MM.1S (cell line): ENCODE measurements around the gene SEC22A.
"Not testable (repeated sequence)": the region's sequence is repeated elsewhere in the genome, so short reads cannot be mapped to it uniquely, and the experiment has no call there.

Source experiments
- DNase-seq: peaks from one replicate; pipeline ENCODE4 v3.0.0-alpha.2; 2015
- H2AFZ ChIP-seq: fragments of 300-600 bp; sonication (generic); 2 replicates; pipeline ENCODE4 v1.6.0; 2016; ENCODE audit warnings: antibody characterized with exemption, low read length
- H3F3A ChIP-seq: fragments of 300-600 bp; sonication (generic); 2 replicates; pipeline ENCODE4 v1.6.1; 2016; ENCODE audit warnings: mild to moderate bottlenecking, antibody characterized with exemption, low read length, moderate library complexity, mixed read lengths; ENCODE audit not compliant: insufficient read depth
- H3K27ac ChIP-seq: fragments of 300-600 bp; sonication (generic); 2 replicates; pipeline ENCODE4 v1.5.1; 2016; ENCODE audit warnings: mild to moderate bottlenecking, low read length
- H3K27me3 ChIP-seq: fragments of 300-600 bp; sonication (generic); replicated peaks from 2 replicates; pipeline ENCODE4 v1.6.0; 2016; ENCODE audit warnings: low read length; ENCODE audit not compliant: insufficient read depth
- H3K36me3 ChIP-seq: fragments of 300-600 bp; sonication (generic); replicated peaks from 2 replicates; pipeline ENCODE4 v1.6.1; 2016; ENCODE audit warnings: mild to moderate bottlenecking, low read length, mixed read lengths; ENCODE audit not compliant: insufficient read depth
- H3K4me1 ChIP-seq: fragments of 300-600 bp; sonication (generic); 2 replicates; pipeline ENCODE4 v1.6.1; 2016; ENCODE audit warnings: low read length, mixed read lengths
- H3K4me2 ChIP-seq: fragments of 300-600 bp; sonication (generic); 2 replicates; pipeline ENCODE4 v1.6.0; 2016; ENCODE audit warnings: low read depth, low read length
- H3K4me3 ChIP-seq: fragments of 300-600 bp; sonication (generic); 2 replicates; pipeline ENCODE4 v1.5.1; 2016; ENCODE audit warnings: low read length, mixed read lengths
- H3K79me2 ChIP-seq: fragments of 300-600 bp; sonication (generic); 2 replicates; pipeline ENCODE4 v1.6.1; 2016; ENCODE audit warnings: mixed run types, low read length, mixed read lengths
- H3K9ac ChIP-seq: fragments of 300-600 bp; sonication (generic); 2 replicates; pipeline ENCODE4 v1.6.1; 2016; ENCODE audit warnings: low read length, mixed read lengths
- H3K9me2 ChIP-seq: fragments of 300-600 bp; sonication (generic); replicated peaks from 2 replicates; pipeline ENCODE4 v1.6.1; 2016; ENCODE audit warnings: mild to moderate bottlenecking, low read length, mixed read lengths; ENCODE audit not compliant: insufficient read depth
- H3K9me3 ChIP-seq: fragments of 300-600 bp; sonication (generic); replicated peaks from 2 replicates; pipeline ENCODE4 v1.6.1; 2016; ENCODE audit warnings: mild to moderate bottlenecking, low read length, mixed read lengths; ENCODE audit not compliant: insufficient read depth
- H4K20me1 ChIP-seq: fragments of 300-600 bp; sonication (generic); 2 replicates; pipeline ENCODE4 v1.6.1; 2016; ENCODE audit warnings: mild to moderate bottlenecking, low read length, moderate library complexity, mixed read lengths; ENCODE audit not compliant: insufficient read depth
- EZH2 ChIP-seq: fragments of 300-600 bp; sonication (generic); optimal IDR thresholded peaks from 2 replicates; pipeline ENCODE3; 2017; ENCODE audit warnings: low read depth, mild to moderate bottlenecking, antibody characterized with exemption, low read length, mixed read lengths
- EZH2phosphoT487 ChIP-seq: fragments of 300-600 bp; sonication (generic); IDR thresholded peaks from 2 replicates; pipeline ENCODE4 v1.6.1; 2018; ENCODE audit warnings: antibody characterized with exemption, low read length
- TF ChIP-seq, protein P1 (sequence below): fragments of 300-600 bp; sonication (generic); IDR thresholded peaks from 2 replicates; pipeline ENCODE4 v1.5.1; 2016; ENCODE audit warnings: antibody characterized with exemption, low read length, mixed read lengths

The SEC22A gene

DNA sequence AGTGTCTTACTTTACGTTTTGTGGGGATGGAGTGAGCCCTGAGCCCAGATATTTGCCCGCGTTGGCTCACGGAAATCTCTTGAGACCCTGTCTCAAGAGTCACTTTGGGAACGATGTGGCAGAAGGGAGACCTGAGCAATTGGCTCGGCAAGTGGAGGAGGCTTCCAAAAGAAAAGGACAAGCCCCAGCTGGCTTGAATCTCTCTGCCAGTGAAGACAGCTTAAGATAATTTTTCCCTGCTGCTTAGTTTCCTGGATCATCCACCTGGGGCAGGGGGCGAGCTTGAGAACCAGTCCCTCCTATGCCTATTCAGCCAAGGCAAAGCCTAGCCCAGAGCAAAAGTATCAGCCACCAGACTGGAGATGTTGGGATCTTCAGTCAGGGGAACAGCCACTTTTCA is 708 bp downstream of the SEC22A start:
- Histone ChIP-seq H3K4me3 (peak overlapping the region; percentile 97), H3K9ac (peak overlapping the region; percentile 96), H3F3A (peaks cover 3% of the 10 kb centered on the region; the same call in 1 of the 2 replicates), H3K4me2 (peak overlapping the region; percentile 72), H3K9me2 (no peaks in the 10 kb centered on the region), H3K27me3 (no peaks in the 10 kb centered on the region), H3K36me3 (no peaks in the 10 kb centered on the region), H3K4me1 (peaks cover 12% of the 10 kb centered on the region), H3K27ac (peak overlapping the region; percentile 67; the same call in 1 of the 2 replicates), H3K79me2 (peaks cover 41% of the 10 kb centered on the region), H4K20me1 (no peaks in the 10 kb centered on the region), H2AFZ (peak overlapping the region; percentile 97), H3K9me3 (no peaks in the 10 kb centered on the region)
- no peak for TF ChIP-seq EZH2phosphoT487
- TF ChIP-seq, protein P1, sequence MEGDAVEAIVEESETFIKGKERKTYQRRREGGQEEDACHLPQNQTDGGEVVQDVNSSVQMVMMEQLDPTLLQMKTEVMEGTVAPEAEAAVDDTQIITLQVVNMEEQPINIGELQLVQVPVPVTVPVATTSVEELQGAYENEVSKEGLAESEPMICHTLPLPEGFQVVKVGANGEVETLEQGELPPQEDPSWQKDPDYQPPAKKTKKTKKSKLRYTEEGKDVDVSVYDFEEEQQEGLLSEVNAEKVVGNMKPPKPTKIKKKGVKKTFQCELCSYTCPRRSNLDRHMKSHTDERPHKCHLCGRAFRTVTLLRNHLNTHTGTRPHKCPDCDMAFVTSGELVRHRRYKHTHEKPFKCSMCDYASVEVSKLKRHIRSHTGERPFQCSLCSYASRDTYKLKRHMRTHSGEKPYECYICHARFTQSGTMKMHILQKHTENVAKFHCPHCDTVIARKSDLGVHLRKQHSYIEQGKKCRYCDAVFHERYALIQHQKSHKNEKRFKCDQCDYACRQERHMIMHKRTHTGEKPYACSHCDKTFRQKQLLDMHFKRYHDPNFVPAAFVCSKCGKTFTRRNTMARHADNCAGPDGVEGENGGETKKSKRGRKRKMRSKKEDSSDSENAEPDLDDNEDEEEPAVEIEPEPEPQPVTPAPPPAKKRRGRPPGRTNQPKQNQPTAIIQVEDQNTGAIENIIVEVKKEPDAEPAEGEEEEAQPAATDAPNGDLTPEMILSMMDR, result no peak
- TF ChIP-seq EZH2, result no peak
- no peak for DNase-seq

GRCh38 chr3:123218990-123219389 is 17.2 kb downstream of the SEC22A start:
- Histone ChIP-seq H3K9ac (no peak overlapping the region), H3K36me3 (no peaks in the 10 kb centered on the region), H2AFZ (no peak overlapping the region), H3K9me3 (no peaks in the 10 kb centered on the region), H3K27ac (no peak overlapping the region), H3K4me2 (no peak overlapping the region), H3K4me1 (no peaks in the 10 kb centered on the region), H3K9me2 (no peaks in the 10 kb centered on the region), H3K4me3 (no peak overlapping the region), H4K20me1 (no peaks in the 10 kb centered on the region), H3F3A (no peaks in the 10 kb centered on the region), H3K79me2 (peaks cover 9% of the 10 kb centered on the region; the same call in 1 of the 2 replicates), H3K27me3 (no peaks in the 10 kb centered on the region)
- TF ChIP-seq EZH2phosphoT487 (no peak), EZH2 (no peak)
- TF ChIP-seq, protein P1, result no peak
- DNase-seq, result no peak

- H3K27ac ChIP-seq, H3K4me2 ChIP-seq, H3K27me3 ChIP-seq, H3K36me3 ChIP-seq, H2AFZ ChIP-seq, H3K4me3 ChIP-seq, H4K20me1 ChIP-seq, H3F3A ChIP-seq, H3K79me2 ChIP-seq, DNase-seq, H3K9me3 ChIP-seq, H3K9me2 ChIP-seq, H3K9ac ChIP-seq, H3K4me1 ChIP-seq: not testable (repeated sequence)
Observed at GRCh38 chr3:123221369-123221768, 19.6 kb downstream of the SEC22A start.

- Histone ChIP-seq H3K27me3 (no peaks in the 10 kb centered on the region), H3K27ac (no peak overlapping the region), H2AFZ (no peak overlapping the region), H3F3A (no peaks in the 10 kb centered on the region), H4K20me1 (no peaks in the 10 kb centered on the region), H3K4me3 (no peak overlapping the region), H3K79me2 (no peaks in the 10 kb centered on the region; the same call in 1 of the 2 replicates), H3K4me1 (no peaks in the 10 kb centered on the region), H3K9me2 (no peaks in the 10 kb centered on the region), H3K9me3 (no peaks in the 10 kb centered on the region), H3K9ac (no peak overlapping the region), H3K4me2 (no peak overlapping the region), H3K36me3 (no peaks in the 10 kb centered on the region; the same call in none of the 2 replicates)
- TF ChIP-seq EZH2phosphoT487 (no peak), EZH2 (no peak)
- TF ChIP-seq, protein P1, result no peak
- DNase-seq, result no peak
Observed at GRCh38 chr3:123225016-123225415, 23.3 kb downstream of the SEC22A start.
